Measurements from ENCODE around the gene KCNMB4.

DNA sequence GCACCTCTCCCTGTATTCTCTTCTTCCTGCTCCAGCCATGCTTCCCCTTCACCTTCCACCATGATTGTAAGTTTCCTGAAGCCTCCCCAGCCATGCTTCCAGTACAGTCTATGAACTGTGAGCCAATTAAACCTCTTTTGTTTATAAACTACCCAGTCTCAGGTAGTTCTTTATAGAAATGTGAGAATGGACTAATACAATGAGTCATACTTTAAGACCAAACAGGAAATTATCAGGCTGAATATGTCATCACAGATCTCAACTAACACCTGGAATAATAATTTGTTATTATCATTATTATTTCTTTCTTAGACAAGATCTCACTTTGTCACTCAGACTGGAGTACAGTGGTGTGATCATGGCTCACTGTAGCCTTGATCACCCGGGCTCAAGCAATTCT, 85.4 kb downstream of the KCNMB4 start:
- TF ChIP-seq GLIS3 (CRISPR knock-in tag; IDR thresholded peaks at IDR 0.05): no peak
- TF ChIP-seq ARNTL (CRISPR knock-in tag; IDR thresholded peaks at IDR 0.05; ENCODE audit: borderline replicate concordance, low read depth): no peak
- TF ChIP-seq, protein P1, sequence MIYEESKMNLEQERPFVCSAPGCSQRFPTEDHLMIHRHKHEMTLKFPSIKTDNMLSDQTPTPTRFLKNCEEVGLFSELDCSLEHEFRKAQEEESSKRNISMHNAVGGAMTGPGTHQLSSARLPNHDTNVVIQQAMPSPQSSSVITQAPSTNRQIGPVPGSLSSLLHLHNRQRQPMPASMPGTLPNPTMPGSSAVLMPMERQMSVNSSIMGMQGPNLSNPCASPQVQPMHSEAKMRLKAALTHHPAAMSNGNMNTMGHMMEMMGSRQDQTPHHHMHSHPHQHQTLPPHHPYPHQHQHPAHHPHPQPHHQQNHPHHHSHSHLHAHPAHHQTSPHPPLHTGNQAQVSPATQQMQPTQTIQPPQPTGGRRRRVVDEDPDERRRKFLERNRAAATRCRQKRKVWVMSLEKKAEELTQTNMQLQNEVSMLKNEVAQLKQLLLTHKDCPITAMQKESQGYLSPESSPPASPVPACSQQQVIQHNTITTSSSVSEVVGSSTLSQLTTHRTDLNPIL (CRISPR knock-in tag; IDR thresholded peaks at IDR 0.05; ENCODE audit: low read depth): no peak
- TF ChIP-seq ZFP3 (CRISPR knock-in tag; IDR thresholded peaks at IDR 0.05): no peak
- no peak for TF ChIP-seq PPARA (CRISPR knock-in tag; IDR thresholded peaks at IDR 0.05; ENCODE audit: borderline replicate concordance)

Data from SK-N-SH treated with all-trans-retinoic acid at 6 μM for 48 hours (cell line).